GM18951 (cell line): ENCODE results near the gene BORCS6.

Source experiments
- POLR2A ChIP-seq: IDR thresholded peaks from 4 replicates; pipeline ENCODE4 v1.6.1; 2011; ENCODE audit warnings: mild to moderate bottlenecking; ENCODE audit not compliant: insufficient read length, insufficient read depth; ENCODE audit errors: extremely low read depth
- in situ Hi-C: fragments of 300-500 bp; cut with MboI; formaldehyde crosslinking; loops from one replicate; pipeline ENCODE4 v1.12.0; 2022; ENCODE audit warnings: low sequenced_read_pairs, mixed read lengths, inconsistent platforms; ENCODE audit not compliant: unreplicated experiment

Gene BORCS6

GRCh38 chr17:8150194-8151119, 39.5 kb downstream of the BORCS6 start:
- in situ Hi-C loops: no loop called here
- TF ChIP-seq POLR2A: no peak

GRCh38 chr17:8149419-8150193, 40.4 kb downstream of the BORCS6 start:
- in situ Hi-C loops: no loop called here
- TF ChIP-seq POLR2A: no peak

GRCh38 chr17:8148560-8148959, 41.4 kb downstream of the BORCS6 start:
- TF ChIP-seq POLR2A: no peak
- in situ Hi-C loops: no loop called here

- in situ Hi-C loops: no loop called here
- no peak for TF ChIP-seq POLR2A
Measured at GRCh38 chr17:8147805-8148404, 42.1 kb downstream of the BORCS6 start.

DNA sequence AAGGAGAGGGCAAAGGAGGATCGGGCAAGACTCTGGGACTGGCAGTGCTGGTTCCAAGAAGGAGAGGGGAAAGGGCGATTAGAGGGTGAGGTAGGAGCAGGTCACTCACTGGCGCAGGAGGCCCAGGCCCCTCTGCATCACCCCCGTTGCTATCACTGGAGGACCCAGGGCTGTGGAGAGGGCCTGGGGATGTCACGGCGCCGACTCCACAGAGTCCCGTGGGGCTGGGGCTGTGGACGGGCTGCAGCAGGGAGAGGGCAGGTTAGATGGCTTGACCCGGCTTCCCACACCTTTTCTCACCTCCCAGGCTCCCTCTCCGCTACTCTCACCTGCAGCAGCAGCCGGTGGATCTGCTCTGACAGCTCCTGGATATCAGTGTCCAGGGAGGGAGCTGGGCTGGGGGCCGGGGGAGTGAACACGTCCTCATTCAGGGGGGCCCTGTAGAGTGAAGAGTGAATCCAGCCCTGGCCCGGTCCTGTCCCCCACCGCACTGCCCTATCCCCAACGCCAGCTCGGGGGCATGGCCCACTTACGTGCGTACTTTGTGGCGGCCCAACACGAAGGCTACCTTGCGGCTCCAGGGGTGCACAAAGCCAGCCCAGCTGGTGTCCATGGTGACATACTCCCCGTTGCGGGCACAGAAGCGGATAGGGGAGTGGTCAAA, 42.7 kb downstream of the BORCS6 start:
- TF ChIP-seq POLR2A: no peak
- in situ Hi-C loops: no loop called here

DNA sequence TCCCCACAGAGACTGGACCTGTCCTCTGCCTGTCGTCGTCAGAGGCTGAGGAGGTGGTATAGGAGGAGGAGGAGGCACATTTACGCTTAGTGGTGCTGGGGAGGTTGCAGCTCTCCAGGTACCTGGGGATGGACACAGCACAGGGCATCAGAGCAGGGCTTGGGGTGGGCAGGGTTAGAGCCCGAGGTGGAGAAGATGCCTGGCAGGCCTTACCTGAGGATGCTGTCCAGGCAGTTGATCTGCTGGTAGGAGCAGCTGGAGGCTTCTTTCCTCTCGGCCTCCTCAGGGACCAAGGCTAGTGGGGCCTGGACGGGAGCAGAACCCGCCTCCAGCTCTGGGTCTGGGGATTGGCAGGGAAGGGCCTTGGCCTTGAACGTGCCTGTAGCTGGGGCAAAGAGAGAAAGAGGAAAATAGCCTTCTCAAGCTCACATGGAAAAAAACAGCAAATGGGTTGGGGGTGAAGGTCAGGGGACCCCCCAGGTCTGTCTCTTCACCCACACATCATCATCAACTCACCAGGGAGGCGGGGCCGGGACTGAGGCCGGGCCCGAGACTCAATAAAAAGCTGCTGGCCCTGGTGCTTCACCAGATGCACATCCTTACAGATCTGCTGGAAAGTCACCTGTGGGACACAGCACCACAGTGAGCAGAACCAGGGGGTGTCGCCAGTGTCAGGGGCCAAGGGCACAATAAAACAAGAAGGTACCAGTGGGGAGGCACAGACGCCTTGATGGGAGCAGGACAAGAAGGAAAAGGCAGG, 43.4 kb downstream of the BORCS6 start:
- TF ChIP-seq POLR2A: no peak
- in situ Hi-C loops: no loop called here

DNA sequence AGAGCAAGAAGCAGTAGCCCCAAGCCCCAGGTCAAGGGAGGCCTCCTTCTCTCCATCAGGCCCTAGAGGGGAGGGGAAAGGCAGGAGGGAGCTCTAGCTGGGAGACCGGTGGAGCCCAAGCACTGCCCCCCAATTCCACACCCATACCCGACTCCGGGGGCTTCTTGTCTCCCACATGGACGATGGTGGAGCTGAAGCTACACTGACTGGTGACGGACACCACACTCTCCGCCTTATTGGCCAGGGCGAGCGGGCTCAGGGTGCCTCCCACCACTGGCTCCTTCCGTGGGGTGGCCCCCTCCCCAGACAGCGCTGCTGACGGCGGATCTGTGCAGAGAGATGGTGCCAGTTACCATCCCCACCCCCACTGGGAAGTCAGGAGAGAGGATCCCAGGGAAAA, 44.2 kb downstream of the BORCS6 start:
- in situ Hi-C loops: no loop called here
- no peak for TF ChIP-seq POLR2A

GRCh38 chr17:8144401-8145231, 45.4 kb downstream of the BORCS6 start:
- in situ Hi-C loops: no loop called here
- no peak for TF ChIP-seq POLR2A

DNA sequence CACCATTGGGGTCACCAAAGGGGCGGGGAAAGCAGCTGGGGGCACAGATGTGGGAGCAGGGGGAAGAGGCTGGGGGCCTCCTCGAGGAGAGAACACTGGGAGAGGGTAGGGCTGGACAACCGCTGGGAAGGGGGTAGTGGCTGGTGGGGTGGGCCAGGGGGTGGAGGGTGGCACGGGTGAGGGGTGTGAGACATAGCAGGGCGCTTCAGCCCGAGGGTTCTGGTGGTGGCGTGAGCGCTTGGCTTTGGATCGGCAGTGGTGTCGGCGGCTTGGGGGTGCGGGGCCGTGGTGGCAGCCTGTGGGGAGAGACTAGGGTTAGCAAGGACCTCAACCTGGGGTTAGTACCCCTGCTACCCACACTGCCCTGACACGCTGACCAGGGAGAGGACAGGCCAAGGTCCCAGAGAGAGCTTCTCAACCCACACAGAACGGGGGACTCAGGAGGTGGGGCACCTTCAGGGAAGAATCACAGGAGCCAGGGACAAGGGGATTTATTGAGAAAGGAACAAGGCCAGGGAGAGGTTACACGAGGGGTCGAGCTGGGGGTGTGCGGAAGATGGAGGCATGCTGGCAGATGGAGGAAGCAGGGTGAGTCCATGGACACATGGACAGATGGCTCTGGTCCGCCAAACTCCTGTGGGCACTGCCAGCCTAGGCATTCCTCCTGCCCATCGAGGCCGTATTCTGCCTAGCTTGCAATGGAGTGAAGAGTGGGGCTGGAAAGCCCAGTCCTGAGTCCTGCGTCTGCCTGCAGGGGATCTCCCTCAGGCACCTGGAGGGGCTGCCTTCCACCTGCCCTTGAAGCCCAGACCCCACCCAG, 46.2 kb downstream of the BORCS6 start:
- no peak for TF ChIP-seq POLR2A
- in situ Hi-C loops: no loop called here

- in situ Hi-C loops: no loop called here
- TF ChIP-seq POLR2A: no peak
Measured at GRCh38 chr17:8142887-8143580, 46.9 kb downstream of the BORCS6 start.
